ENCODE data around the gene KRTAP10-3.
"Not testable (repeated sequence)": the region's sequence is repeated elsewhere in the genome, so short reads cannot be mapped to it uniquely, and the experiment has no call there.

DNA sequence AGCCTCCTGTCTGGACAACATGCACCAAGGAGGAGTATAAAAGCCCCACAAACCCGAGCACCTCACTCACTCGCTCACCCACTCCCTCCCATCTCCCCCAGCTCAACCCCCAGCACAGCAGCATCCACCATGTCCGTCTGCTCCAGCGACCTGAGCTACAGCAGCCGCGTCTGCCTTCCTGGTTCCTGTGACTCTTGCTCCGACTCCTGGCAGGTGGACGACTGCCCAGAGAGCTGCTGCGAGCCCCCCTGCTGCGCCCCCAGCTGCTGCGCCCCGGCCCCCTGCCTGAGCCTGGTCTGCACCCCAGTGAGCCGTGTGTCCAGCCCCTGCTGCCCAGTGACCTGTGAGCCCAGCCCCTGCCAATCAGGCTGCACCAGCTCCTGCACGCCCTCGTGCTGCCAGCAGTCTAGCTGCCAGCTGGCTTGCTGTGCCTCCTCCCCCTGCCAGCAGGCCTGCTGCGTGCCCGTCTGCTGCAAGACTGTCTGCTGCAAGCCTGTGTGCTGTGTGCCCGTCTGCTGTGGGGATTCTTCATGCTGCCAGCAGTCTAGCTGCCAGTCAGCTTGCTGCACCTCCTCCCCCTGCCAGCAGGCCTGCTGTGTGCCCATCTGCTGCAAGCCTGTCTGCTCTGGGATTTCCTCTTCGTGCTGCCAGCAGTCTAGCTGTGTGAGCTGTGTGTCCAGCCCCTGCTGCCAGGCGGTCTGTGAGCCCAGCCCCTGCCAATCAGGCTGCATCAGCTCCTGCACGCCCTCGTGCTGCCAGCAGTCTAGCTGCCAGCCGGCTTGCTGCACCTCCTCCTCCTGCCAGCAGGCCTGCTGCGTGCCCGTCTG, 15.2 kb upstream of the KRTAP10-3 start, which contains the start of gene KRTAP10-4:
- TF ChIP-seq, protein P1, sequence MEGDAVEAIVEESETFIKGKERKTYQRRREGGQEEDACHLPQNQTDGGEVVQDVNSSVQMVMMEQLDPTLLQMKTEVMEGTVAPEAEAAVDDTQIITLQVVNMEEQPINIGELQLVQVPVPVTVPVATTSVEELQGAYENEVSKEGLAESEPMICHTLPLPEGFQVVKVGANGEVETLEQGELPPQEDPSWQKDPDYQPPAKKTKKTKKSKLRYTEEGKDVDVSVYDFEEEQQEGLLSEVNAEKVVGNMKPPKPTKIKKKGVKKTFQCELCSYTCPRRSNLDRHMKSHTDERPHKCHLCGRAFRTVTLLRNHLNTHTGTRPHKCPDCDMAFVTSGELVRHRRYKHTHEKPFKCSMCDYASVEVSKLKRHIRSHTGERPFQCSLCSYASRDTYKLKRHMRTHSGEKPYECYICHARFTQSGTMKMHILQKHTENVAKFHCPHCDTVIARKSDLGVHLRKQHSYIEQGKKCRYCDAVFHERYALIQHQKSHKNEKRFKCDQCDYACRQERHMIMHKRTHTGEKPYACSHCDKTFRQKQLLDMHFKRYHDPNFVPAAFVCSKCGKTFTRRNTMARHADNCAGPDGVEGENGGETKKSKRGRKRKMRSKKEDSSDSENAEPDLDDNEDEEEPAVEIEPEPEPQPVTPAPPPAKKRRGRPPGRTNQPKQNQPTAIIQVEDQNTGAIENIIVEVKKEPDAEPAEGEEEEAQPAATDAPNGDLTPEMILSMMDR (IDR thresholded peaks at IDR 0.05), result not testable (repeated sequence)
- TF ChIP-seq ZFX (IDR thresholded peaks at IDR 0.05; ENCODE audit: borderline replicate concordance), result not testable (repeated sequence)
